IPS DF 6.9 (cell line): ENCODE results near the gene CSNK1D.

Experiments used
- DNase-seq: peaks from one replicate; pipeline ENCODE4 v3.0.0-alpha.2; 2013; ENCODE audit warnings: low read depth, low spot score
- H3K27ac ChIP-seq: one replicate; pipeline ENCODE4 v1.5.1; 2013; ENCODE audit warnings: low read length, control low read depth
- H3K27me3 ChIP-seq: 2 replicates; pipeline ENCODE4 v1.6.1; 2013; ENCODE audit warnings: mild to moderate bottlenecking, low read length; ENCODE audit not compliant: control insufficient read depth, insufficient read depth
- H3K36me3 ChIP-seq: 2 replicates; pipeline ENCODE4 v1.6.1; 2013; ENCODE audit warnings: low read length; ENCODE audit not compliant: control insufficient read depth, insufficient read depth
- H3K4me1 ChIP-seq: 2 replicates; pipeline ENCODE4 v1.6.1; 2013; ENCODE audit warnings: low read length; ENCODE audit not compliant: control insufficient read depth, insufficient read depth
- H3K4me3 ChIP-seq: 2 replicates; pipeline ENCODE4 v1.5.1; 2013; ENCODE audit warnings: mild to moderate bottlenecking, low read length
- H3K9me3 ChIP-seq: 2 replicates; pipeline ENCODE4 v1.6.1; 2013; ENCODE audit warnings: low read length, inconsistent platforms; ENCODE audit not compliant: control insufficient read depth, insufficient read depth
- WGBS: extraction: QIAGEN DNeasy Blood & Tissue Kit; methylation state at CpG from one replicate; pipeline ENCODE4 v1.1.7; 2013; ENCODE audit warnings: mixed read lengths, missing lambda C conversion rate; ENCODE audit not compliant: insufficient read length, insufficient coverage; 5-methylcytosine and 5-hydroxymethylcytosine counted together

CSNK1D gene

DNA sequence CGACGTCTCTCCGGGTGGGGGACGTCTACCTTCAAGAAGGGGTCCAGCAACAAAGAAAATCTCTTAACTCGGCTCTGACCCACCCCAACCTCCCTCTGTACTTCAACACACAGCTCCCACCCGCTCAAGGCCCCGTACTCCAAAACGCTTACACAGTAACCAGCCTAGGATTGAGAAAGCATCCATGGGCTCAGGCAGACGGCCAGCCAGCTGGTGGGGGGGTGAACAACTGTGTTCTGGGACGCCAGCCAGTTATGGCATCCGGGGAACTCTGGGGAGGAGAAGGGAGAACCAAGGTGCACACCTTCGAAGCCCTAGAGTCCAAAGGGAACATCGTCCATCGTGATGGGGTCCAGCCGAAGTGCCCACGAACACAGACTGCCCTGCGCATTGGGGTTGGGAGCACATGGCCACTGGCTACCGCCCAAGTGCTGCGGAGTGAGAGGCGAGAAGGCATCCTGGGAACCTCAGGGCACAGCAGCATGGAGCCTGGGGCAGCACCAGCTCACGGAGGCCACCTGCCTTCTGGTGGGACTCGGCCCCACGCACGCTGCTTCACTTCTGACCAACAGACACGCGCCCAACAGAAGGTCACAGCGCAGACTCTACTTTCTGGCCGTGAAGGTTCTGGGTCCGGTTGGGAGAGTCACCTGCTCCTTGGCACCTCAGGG lies 30.4 kb downstream of the CSNK1D start:
- H3K9me3 ChIP-seq = no peaks in the 10 kb centered on the region
- no CpG with 5 or more reads among the region's 29 CpGs for WGBS
- H3K27ac ChIP-seq = no peak overlapping the region
- no peak for DNase-seq
- peaks cover 54% of the 10 kb centered on the region for H3K36me3 ChIP-seq
- no peak overlapping the region for H3K4me3 ChIP-seq
- no peaks in the 10 kb centered on the region for H3K27me3 ChIP-seq
- no peaks in the 10 kb centered on the region for H3K4me1 ChIP-seq

- H3K4me1 ChIP-seq = no peaks in the 10 kb centered on the region
- H3K9me3 ChIP-seq = no peaks in the 10 kb centered on the region
- peaks cover 52% of the 10 kb centered on the region for H3K36me3 ChIP-seq
- H3K4me3 ChIP-seq = no peak overlapping the region
- no peak overlapping the region for H3K27ac ChIP-seq
- DNase-seq = no peak
- no CpG with 5 or more reads among the region's 24 CpGs for WGBS
- H3K27me3 ChIP-seq = no peaks in the 10 kb centered on the region
Observed at GRCh38 chr17:82242698-82242976, 30.9 kb downstream of the CSNK1D start.

DNA sequence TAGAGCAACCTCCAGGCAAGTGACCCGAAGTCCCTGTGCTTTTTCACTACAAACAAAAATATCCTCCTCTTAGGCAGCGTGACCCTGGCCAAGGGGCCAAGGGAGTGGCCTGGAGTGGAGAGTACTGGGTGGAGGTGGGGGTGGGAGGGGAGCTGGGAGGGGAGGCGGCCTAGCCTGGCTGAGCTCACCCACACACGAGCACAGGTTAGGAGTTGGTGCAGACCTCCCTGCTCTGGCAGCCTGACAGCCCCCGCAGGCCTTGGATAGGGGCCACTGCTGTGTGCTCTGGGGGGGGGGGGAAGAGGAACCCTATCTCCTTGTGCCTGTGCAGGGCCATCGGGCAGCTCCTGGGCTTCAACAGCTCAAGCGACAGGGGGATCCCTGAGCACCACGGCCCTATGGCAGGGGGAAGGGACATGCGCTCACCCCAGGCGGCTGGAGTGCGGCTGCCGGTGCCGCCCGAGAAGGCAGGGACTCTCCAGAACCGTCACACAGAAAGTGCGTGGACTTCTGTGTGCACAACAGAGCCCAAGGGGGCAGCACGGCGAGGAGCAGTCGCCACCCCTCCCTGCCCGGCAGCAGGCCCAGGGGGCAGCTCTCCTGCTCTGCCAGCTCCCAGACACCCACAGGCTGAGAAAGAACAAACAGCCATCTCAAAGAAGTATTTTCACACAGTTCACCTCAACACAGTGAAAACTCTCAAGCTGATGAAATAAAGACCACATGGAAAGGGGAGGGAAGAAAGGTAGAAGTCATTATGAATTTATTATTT lies 31.4 kb downstream of the CSNK1D start:
- DNase-seq = no peak
- Histone ChIP-seq H3K27ac (no peak overlapping the region), H3K9me3 (no peaks in the 10 kb centered on the region), H3K4me3 (no peak overlapping the region), H3K36me3 (peaks cover 48% of the 10 kb centered on the region), H3K4me1 (no peaks in the 10 kb centered on the region), H3K27me3 (no peaks in the 10 kb centered on the region)
- WGBS = no CpG with 5 or more reads among the region's 20 CpGs

DNA sequence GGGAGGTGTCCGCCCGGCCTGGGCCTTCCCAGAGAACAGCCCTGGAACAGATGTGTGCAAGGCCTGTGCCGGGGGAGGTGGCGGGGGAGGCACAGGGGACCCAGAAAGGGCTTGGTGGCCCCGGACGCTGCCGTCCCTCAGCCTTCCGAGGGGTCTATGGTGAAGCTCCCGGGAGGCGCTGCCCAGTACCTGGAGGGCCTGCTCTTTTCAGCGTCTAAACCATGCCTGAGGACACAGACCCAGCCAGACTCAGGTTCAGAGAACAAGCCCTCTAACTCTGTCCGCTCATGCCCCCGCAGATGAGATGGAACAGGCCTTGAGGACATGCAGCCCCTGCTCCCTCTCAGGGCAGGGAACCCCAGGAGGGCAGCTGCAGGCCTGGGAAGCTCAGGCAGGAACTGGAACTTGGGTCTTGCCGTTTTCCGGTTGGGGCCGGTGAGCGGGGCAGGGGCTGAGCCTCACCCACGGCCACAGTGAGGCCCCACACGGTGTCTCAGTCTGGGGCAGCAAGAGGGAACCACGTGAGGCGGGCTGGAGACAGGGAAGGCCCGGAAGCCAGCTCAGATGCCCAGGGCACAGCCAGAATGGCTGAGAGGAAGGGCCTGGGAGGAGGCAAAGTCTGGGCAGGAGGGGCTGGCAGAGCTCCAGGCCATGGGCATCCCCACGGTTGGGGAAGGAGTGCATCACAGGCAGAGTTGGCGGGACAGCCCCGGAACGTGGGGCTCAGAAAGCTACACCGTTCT lies 32.1 kb downstream of the CSNK1D start:
- no peak for DNase-seq
- Histone ChIP-seq H3K9me3 (no peaks in the 10 kb centered on the region), H3K27me3 (no peaks in the 10 kb centered on the region), H3K4me3 (no peak overlapping the region), H3K27ac (no peak overlapping the region), H3K36me3 (peaks cover 43% of the 10 kb centered on the region), H3K4me1 (0 out of 2 replicates have a peak, but pooled peaks cover 3% of the 10 kb centered on the region)
- no CpG with 5 or more reads among the region's 27 CpGs for WGBS

GRCh38 chr17:82240506-82241182 lies 32.9 kb downstream of the CSNK1D start:
- no CpG with 5 or more reads among the region's 20 CpGs for WGBS
- Histone ChIP-seq H3K4me1 (peaks cover 3% of the 10 kb centered on the region; the same call in 1 of the 2 replicates), H3K9me3 (no peaks in the 10 kb centered on the region), H3K27me3 (no peaks in the 10 kb centered on the region), H3K27ac (no peak overlapping the region), H3K36me3 (peaks cover 36% of the 10 kb centered on the region), H3K4me3 (no peak overlapping the region)
- DNase-seq = no peak

DNA sequence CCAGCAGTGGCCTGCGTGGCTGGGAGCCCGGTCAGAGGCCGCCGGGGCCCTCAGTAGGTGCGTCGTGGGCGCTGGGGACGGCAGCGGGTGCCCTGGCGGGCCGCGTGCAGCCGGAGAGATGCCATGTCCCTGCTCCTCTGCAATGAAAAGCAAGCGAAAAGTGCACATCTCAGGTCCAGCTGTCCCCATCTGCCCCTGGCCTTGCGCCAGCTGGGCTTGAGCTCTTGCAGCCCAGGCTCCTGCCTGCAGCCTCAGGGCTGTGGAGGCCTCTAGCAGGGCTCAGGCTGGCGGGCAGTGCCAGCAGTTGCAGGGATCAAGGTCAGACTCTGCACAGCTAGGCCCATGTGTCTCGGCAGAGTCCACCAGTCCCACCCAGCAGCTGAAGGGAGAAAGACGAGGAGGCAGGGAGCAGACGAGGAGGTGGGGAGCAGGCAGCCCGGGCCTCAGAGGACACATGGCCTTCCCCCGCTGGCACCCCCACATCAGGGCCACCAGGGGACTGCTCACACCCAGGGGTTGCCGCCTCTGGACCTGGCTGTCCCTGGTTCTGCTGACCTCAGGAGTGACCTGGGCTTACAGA lies 33.5 kb downstream of the CSNK1D start:
- H3K27ac ChIP-seq = no peak overlapping the region

GRCh38 chr17:82239401-82239925 lies 34.0 kb downstream of the CSNK1D start:
- peaks cover 24% of the 10 kb centered on the region for H3K36me3 ChIP-seq
- no CpG with 5 or more reads among the region's 17 CpGs for WGBS
- peaks cover 3% of the 10 kb centered on the region; the same call in 1 of the 2 replicates for H3K4me1 ChIP-seq
- no peak for DNase-seq
- no peak overlapping the region for H3K4me3 ChIP-seq
- no peaks in the 10 kb centered on the region for H3K9me3 ChIP-seq
- no peaks in the 10 kb centered on the region for H3K27me3 ChIP-seq
- no peak overlapping the region for H3K27ac ChIP-seq

More for the DNA sequence above, 33.5 kb downstream of the CSNK1D start:
- H3K36me3 ChIP-seq = peaks cover 29% of the 10 kb centered on the region
- no peaks in the 10 kb centered on the region for H3K9me3 ChIP-seq
- no peak for DNase-seq
- peaks cover 3% of the 10 kb centered on the region; the same call in 1 of the 2 replicates for H3K4me1 ChIP-seq
- no peaks in the 10 kb centered on the region for H3K27me3 ChIP-seq
- no CpG with 5 or more reads among the region's 22 CpGs for WGBS
- no peak overlapping the region for H3K4me3 ChIP-seq

DNA sequence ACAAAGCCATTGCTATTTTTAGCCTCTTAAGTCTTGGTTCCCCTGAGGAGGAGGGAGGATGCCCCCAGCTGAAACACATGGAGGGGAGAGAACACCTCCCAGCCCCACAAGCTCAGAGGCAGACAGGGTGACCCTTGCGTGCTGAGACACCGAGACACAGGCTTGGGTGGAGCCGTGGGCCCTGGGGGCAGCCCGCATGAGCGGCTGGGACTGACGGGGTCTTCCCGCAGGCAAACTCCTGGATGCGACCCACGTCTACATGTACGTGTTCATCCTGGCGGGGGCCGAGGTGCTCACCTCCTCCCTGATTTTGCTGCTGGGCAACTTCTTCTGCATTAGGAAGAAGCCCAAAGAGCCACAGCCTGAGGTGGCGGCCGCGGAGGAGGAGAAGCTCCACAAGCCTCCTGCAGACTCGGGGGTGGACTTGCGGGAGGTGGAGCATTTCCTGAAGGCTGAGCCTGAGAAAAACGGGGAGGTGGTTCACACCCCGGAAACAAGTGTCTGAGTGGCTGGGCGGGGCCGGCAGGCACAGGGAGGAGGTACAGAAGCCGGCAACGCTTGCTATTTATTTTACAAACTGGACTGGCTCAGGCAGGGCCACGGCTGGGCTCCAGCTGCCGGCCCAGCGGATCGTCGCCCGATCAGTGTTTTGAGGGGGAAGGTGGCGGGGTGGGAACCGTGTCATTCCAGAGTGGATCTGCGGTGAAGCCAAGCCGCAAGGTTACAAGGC lies 34.9 kb downstream of the CSNK1D start:
- Histone ChIP-seq H3K9me3 (no peaks in the 10 kb centered on the region), H3K36me3 (peaks cover 18% of the 10 kb centered on the region), H3K27ac (no peak overlapping the region), H3K27me3 (no peaks in the 10 kb centered on the region), H3K4me1 (peaks cover 3% of the 10 kb centered on the region; the same call in 1 of the 2 replicates), H3K4me3 (no peak overlapping the region)
- WGBS = no CpG with 5 or more reads among the region's 33 CpGs
- no peak for DNase-seq

DNA sequence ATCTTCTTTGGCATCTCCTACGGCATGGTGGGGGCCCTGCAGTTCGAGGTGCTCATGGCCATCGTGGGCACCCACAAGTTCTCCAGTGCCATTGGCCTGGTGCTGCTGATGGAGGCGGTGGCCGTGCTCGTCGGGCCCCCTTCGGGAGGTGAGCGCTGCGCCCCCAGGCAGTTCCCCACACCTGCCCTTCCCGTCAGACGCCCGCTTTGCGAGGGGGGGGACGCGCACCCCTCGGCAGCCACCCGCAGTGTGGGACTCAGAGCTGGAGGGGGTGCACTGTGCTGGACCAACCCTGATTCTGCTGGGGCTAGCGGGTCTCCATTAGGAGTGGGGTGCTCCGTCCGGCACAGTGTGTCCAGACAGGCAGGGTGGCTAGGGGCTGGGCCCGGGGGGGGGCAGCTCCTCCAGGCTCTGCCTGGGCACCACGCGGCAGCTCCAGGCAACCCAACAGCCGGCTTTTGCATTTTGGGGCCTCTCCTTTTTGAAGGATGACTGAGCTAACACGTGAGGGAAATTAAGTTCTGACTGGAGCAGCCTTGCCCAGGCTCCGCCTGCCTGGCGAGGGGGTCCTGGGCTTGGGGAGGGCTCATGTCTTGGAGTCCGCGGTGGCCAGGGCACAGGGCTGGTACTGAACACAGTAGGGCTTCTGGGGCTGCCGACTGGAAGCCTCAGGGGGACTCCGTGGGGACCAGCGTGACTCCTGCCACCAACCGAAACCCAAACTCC lies 35.6 kb downstream of the CSNK1D start:
- peaks cover 11% of the 10 kb centered on the region; the same call in 1 of the 2 replicates for H3K36me3 ChIP-seq
- H3K4me1 ChIP-seq = peaks cover 3% of the 10 kb centered on the region; the same call in 1 of the 2 replicates
- no peak for DNase-seq
- WGBS = no CpG with 5 or more reads among the region's 34 CpGs
- H3K27ac ChIP-seq = no peak overlapping the region
- H3K9me3 ChIP-seq = no peaks in the 10 kb centered on the region
- no peaks in the 10 kb centered on the region; the same call in 1 of the 2 replicates for H3K27me3 ChIP-seq
- no peak overlapping the region for H3K4me3 ChIP-seq
